Measurements from ENCODE around the gene STPG4. TPM values are rescaled to one million over a fixed set of nuclear protein-coding genes. Genes with fewer than 3 reads are reported as not detected.

STPG4 gene
- total and polyA plus RNA-seq, 7 donors = 0.12 to 1.1 (median 0.63) TPM; not detected in 3

DNA sequence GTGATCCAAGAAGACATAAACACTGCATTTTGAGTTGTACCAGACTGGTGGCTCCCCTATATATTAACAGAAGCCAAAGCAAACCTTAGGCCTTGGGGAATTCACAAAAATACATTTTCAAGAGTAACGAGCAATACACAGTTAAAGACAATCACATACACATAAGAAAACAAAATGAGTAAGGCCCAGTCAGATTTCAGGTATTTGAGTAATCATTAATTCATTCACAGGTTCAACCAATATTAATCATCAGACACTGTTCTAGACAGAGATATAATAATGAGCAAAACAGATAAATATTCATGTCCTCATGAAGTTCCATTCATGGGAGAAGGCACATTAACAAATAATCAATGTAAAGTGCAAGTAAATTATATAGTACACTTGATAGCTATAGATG, 9.6 kb downstream of the STPG4 start:
- no peak overlapping the region for H3K4me3 ChIP-seq
- H3K27ac ChIP-seq = no peak overlapping the region
- TF ChIP-seq POLR2A (IDR thresholded peaks at IDR 0.05) (no peak), POLR2AphosphoS5 (IDR thresholded peaks at IDR 0.05) (no peak), CTCF (IDR thresholded peaks at IDR 0.05) (no peak), EP300 (IDR thresholded peaks at IDR 0.05) (no peak)
- H3K4me1 ChIP-seq = no peaks in the 10 kb centered on the region
- peaks cover 0 to 27% (median 8%) of the 10 kb centered on the region in 4 donors for H3K36me3 ChIP-seq
- whole genome bisulfite sequencing, 2 donors = 92 to 95% methylated on average over 1 of the region's 1 CpG
- DNase-seq = no peak
- H3K27me3 ChIP-seq = no peaks in the 10 kb centered on the region
- H3K9me3 ChIP-seq = no peaks in the 10 kb centered on the region
- intact Hi-C loops (cut with DNase I) = no loop called here

DNA sequence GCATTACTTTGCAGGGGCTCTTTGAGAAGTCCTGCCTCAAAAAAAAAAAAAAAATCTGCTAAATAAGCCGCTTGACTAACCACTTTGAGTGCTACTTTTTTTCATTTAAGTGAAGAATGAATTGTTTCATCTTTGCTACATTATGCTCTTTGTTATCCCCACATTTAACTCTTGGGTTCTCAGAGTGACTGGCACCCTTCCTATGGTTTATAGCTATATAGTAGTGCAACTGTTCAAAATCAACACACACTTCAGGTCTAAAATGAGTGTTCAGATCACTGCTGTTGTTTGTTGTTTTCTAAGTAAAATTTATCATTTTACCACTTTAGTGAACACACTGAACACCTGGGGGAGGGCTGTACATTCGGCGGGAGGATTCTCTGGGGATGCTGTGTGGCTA, 13.6 kb downstream of the STPG4 start:
- 90 to 95% methylated on average over 3 of the region's 3 CpGs for WGBS, 2 donors
- Histone ChIP-seq H3K36me3 (peaks cover 0 to 8% (median under 1%) of the 10 kb centered on the region in 4 donors), H3K4me1 (no peaks in the 10 kb centered on the region), H3K27me3 (no peaks in the 10 kb centered on the region), H3K27ac (no peak overlapping the region), H3K4me3 (no peak overlapping the region), H3K9me3 (no peaks in the 10 kb centered on the region)
- intact Hi-C loops (cut with DNase I) = no loop called here
- no peak for TF ChIP-seq EP300 (IDR thresholded peaks at IDR 0.05)
- no peak for TF ChIP-seq POLR2AphosphoS5 (IDR thresholded peaks at IDR 0.05)
- TF ChIP-seq POLR2A (IDR thresholded peaks at IDR 0.05) = no peak
- no peak for TF ChIP-seq CTCF (IDR thresholded peaks at IDR 0.05)
- DNase-seq = no peak

GRCh38 chr2:47134386-47135090, 20.6 kb downstream of the STPG4 start:
- WGBS, 2 donors = 80 to 88% methylated on average over 3 of the region's 3 CpGs
- no peak overlapping the region for H3K4me3 ChIP-seq
- H3K36me3 ChIP-seq = no peaks in the 10 kb centered on the region
- DNase-seq = no peak
- no peaks in the 10 kb centered on the region for H3K9me3 ChIP-seq
- H3K27me3 ChIP-seq = no peaks in the 10 kb centered on the region
- H3K27ac ChIP-seq = no peak overlapping the region
- peaks cover 0 to under 1% (median under 1%) of the 10 kb centered on the region in 4 donors for H3K4me1 ChIP-seq
- intact Hi-C loops (cut with DNase I) = no loop called here
- TF ChIP-seq POLR2A (IDR thresholded peaks at IDR 0.05) (no peak), EP300 (IDR thresholded peaks at IDR 0.05) (no peak), POLR2AphosphoS5 (IDR thresholded peaks at IDR 0.05) (no peak), CTCF (IDR thresholded peaks at IDR 0.05) (no peak)

- 98% methylated on average over 4 of the region's 4 CpGs for WGBS, 2 donors
- H3K4me3 ChIP-seq = no peak overlapping the region
- no peak overlapping the region for H3K27ac ChIP-seq
- H3K27me3 ChIP-seq = no peaks in the 10 kb centered on the region
- no peaks in the 10 kb centered on the region for H3K9me3 ChIP-seq
- DNase-seq = no peak
- H3K36me3 ChIP-seq = no peaks in the 10 kb centered on the region
- TF ChIP-seq POLR2A (IDR thresholded peaks at IDR 0.05) (no peak), EP300 (IDR thresholded peaks at IDR 0.05) (no peak), CTCF (IDR thresholded peaks at IDR 0.05) (no peak), POLR2AphosphoS5 (IDR thresholded peaks at IDR 0.05) (no peak)
- intact Hi-C loops (cut with DNase I) = no loop called here
- peaks cover 0 to 16% (median 14%) of the 10 kb centered on the region in 4 donors for H3K4me1 ChIP-seq
Observed at GRCh38 chr2:47133046-47133445, 22.1 kb downstream of the STPG4 start.

All from sigmoid colon (tissue), 7 donors.